GM18519 (cell line): Measurements from ENCODE around the gene CELF4.

ENCODE experiments used
- ATAC-seq: cut with Tn5 transposase; IDR thresholded peaks from one replicate; pipeline ENCODE4 v1.9.1; 2021; ENCODE audit warnings: mild to moderate bottlenecking, moderate library complexity; ENCODE audit not compliant: unreplicated experiment, low FRiP score

CELF4 gene

DNA sequence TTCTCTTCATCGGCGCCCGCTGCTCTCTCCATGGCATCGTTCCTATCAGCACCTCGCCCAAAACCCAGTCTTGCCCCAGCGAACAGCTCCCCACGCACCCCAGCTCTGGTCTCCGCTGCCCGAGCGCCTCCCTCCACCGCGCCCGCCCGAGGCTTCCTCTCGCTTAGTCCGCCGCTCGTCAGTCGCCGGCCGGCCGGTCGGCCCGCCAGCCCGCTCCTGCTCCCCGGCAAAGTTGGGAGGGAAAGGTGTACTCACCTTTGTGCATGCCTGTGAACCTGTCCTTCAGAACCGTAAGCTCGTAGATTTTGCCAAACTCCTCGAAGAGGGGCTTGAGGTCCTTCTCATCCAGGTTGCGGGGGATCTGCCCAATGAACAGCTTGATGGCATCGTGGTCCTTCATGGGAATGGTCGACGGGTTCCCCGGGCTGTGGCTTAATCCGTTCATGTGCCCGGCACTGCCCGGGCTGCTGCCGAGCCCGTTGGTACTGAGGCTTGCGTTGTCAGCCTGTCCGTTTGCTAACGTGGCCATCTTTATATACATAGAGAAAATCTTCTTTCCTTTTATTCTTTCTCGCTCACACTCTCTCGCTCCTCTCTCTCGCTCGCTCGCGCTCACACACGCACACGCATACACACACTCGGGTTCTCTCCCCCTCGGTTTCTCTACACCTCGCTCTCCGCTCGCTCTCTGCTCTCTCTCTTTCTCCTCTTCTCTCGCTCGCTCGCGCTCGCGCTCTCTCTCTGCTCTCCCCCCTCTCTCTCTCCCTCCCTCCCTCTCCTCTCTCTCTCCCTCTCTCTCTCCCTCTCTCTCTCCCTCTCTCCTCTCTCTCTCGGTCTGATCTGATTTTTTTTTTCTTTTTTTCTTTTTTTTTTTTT lies at the start of gene CELF4:
TSS of gene CELF4 (minus strand) at position 698 of the 876 bp plus-strand sequence.
- ATAC-seq = no peak

DNA sequence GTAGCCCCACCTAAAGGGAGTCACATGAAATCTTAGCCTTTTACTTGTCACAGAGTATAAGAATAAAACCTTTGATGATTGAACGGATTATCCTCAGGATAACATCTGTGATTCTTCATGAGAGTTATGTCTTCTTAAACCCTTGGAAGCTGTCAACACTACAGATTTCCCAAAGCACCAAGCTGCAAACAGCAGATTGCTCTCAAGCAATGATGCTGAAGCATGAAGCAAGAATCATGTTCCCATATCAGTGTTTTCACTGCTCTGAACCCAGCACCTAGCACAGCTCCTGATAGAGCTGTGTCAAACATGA lies 47.6 kb upstream of the CELF4 start:
- no peak for ATAC-seq

DNA sequence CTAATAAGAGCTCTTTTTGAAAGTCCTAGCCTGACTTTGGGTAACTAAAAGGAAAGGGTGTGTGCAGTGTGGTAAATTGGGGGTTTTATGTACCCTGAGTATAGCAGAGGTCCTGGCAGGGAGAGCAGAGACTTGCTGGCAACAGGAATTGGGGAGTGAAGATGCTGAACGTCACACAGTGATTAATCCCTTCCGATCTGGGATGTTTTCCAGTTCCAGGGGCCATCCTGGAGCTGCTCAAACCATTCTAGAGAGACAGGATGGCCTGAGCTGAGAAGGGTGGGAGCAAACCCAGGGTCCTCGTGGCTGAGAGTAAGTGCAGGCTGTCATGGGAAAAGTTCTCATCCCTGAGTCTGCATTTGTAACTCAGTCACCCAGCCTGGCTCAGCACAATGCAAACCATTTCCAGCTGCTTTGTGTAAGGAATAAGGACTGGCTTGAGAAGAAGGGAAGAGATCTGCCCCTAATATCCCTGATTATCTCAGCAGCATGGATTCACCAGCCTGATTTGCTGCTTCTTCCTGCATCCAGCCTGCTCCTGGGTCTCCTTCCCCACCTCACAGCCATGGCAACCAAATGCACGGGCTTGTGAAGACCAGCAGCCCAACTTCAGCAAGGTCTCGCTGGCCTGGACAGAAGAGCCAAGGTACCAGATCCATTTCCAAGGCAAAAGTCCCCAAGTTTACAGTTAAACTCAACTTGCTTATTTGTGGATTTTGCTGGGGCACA lies 47.1 kb upstream of the CELF4 start:
- ATAC-seq = no peak

DNA sequence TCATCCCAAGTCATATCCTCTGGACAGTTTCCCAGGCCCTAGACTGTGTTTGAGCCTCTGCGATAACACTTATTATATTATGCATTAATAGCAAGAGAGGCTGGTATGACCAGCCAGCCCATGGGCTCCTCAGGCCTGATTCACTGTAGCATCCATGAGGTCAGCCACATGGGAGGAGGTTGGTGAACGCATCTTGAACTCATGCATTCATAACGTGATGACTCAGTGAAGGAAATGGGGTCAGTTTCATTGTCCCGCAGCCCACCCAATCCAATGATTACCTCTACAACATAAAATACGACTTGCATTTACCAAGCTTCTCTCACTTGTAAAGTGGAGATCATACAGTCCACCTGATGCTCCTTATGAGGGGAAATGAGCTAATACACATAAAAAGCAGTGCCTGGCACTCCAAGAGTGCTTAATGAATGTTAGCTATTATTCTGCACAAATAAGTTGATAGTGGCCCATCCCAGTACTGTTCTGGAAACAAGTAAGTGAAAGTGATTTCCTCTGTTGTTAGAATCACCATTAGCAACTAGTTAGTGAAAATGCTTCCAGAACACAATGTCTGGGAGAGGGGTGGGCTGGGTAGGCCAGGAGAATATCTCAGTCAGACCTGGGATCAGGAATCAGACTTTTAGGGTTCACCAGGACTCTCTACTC lies 46.1 kb upstream of the CELF4 start:
- ATAC-seq = no peak

DNA sequence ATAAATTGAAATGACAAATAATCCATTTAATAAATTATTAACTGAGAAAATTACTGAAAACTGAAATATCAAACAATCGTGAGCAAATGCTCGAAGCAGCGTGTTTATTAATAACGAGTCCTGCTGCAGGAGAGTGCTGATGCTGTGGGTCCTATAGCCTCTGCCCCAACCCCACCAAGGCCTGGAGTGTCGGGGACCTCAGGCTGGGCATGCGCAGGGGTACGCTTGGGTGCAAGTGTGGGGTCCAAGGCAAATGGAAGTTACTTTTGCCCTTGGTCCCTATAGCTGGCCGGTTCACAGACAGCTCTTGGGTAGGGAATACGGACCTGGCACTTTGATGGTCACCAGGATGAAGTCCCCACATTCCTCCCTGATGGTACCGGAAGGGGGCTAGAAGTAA lies 43.3 kb upstream of the CELF4 start:
- ATAC-seq = no peak

DNA sequence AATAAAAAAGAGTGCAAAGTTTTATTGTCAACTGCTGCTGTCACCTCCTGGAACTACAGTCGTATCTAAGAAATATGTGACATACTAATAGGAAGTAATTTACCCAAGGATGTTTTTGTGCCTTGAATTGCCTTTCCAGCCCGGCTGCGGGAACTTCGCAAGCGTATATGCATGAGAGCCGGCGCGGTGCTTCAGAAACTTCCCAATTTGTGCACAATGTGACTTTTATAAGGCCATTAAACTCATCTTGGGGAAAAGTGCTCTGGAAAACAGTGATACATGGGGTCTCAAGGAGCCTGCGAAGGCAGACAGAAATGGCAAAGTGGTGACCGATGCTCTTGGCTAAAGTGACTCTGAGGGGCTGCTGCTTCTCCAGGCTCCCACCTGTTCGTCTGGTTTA lies 41.7 kb upstream of the CELF4 start:
- no peak for ATAC-seq

DNA sequence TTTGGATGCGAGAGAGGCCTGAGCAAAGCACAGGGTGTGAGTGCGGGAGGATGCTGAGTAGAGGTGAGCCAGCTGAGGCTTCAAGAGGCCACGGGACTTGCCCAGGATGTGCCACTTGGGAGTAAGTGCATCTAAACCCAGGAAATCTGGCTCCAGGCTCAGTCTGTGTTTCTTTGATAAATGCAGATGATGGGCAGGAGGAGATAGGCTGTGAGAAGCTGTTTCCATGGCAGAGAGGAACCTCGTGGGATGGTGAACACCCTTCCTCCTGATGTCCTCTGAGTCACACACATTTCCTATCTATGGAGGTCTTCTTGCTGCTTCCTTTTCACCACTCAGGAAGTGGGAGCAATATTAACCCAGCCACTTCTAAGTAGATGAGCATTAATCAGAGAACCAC lies 38.4 kb upstream of the CELF4 start:
- ATAC-seq = no peak

DNA sequence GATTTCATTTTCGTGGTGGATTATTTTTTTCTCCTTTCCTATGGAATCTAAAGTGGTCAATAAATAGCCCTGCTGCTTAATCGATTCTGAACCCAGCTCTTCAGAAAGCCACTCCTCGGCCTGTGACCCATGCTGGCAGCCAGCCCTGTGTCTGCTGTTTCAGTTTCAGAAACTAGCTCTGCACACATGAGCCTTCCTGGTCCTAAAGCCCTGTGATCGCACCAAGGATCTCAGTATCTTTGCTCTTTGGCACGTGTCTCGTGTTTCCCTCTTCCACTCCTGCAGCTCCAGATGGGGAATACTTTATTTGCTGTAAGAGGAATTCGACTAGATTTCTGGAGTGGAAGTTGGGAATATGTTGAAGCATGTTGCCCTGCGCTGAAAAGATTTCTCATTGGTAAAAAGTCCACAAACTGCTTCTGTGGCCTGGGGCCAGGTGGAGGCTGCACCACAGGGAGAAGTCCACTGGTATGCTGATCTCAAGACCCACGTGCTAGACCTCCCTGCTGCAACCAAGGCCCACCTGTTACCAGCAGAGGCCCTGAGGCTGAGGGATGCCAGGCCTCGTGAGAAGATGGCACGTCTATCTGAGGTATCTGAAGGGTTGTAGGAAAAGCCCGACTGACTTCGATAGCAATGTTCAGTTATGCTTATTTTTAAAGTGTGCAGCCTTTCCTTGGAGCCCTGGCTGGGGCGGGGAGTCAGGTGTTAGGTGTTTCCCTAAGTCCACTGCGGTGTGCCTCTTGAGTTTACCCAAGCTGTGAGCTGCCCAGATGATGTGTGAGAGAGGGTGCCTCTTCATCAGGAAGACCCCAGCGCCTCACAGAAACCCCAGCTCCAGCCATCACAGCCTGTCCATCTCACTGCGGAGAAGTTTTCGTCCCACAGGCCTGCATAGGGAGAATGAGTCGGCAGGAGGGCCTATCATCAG lies 33.6 kb upstream of the CELF4 start:
- ATAC-seq = no peak

DNA sequence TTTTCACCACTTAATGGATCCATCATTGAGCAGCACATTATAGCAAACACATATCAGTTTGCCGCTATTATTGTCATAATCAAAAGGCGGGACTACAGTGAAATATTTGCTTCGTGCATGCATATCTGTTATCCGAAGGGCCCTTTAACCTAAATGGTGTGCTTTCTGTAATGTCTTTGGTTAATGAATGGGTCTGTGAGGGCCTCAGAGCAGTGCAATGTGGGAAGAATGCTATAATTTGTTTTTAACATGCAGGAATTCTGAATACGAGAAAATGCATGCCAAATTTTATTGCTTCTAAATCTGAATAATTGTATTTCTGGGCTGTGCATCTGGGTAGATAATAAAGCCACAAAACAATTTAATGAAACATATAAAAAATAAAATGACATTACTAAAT lies 32.8 kb upstream of the CELF4 start:
- ATAC-seq = no peak

DNA sequence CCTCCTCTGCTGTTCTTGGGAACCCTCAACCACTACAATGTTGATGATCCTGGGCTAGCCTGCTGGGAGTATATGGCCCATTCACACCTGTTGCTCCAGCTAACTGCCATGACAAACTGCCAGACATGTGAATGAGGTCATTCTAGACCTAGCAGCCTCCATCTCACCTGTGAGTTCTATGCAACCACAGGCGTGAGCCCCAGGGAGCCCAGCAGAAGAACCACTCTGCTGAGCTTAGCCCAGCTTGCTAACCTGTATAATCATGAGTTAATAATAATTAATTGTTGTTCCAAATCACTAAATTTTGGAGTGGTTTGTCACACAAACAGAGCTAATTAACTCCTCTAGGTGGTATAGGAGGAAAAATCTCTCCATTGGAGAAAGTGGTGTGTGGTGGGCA lies 24.7 kb upstream of the CELF4 start:
- no peak for ATAC-seq

DNA sequence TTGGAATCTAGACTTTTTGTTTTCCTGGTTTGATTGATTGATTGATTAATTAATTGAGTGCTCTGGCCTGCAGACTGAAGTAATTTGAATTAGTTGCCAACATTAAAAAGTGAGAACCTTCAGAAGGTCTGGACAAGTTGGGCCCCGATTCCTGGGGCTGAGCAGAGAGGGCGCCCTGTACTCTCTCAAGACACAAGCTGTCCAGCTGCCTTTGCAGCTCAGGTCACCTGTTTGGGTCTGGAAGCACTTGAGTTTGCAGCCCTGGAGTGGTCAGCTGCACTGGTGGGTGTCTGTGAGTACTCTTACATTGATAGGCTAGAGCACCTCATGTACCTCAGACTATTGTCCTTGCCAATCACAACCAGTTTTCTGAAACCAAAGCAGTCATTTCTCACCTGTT lies 22.7 kb upstream of the CELF4 start:
- no peak for ATAC-seq

DNA sequence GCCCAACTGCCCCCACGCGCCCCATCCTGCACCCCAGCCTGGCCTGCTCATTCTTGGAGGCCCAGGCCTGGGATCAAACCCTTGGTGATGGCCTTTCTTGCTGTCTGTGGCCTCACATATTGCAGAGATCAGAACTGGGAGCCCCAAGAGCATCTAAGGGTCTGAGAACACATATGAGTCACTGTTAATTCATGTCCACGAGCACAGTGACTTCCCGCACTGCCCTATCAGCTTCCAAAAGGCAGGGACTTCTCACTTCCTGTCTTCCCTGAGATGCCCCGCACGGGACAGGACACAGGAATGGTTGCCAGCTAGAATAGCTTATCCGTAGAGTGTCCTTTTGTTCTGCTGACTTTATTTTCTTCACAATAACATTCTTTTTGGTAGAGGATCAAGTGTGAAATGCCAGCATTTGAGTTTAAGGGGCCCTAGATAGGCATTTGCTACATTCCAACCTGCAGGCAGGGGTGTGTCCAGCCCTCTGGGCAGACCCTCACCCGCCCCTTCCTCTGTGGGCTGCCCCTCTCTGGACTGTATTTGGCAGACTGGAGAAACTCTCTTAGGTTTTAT lies 21.1 kb upstream of the CELF4 start:
- no peak for ATAC-seq

DNA sequence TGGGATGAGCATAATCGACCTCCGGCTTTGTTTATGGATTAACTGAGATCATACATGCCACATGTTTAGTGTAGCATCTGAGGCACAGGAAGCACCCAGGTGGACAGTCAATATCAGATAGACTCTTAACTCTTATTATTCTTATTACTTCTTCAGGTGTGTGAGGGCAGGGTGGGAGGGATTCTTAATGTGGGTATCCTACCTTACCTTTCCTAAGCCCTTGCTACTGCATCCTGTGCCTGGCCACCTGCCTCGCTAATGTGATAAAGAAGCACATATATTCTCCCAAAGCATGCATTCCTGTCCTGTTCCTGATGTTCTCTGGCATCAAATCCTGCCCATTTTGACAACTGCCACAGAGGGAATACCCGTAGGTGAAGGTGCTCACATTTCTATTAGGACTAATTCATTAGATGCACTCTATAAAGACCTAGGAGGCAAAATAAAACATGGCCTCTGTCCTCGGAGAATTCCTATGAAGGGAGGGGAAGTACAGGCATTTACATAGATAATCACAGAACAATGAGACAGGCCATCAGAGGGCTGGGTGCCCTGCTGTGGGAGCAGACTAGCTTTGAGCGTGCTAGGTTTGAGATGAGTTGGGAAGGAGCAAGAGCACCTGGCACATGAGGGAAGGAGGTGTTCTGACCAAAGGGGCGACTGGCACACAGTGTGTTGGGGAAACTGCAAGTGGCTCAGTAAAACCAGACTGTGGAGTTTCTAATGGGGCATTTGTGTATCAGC lies 19.5 kb upstream of the CELF4 start:
- no peak for ATAC-seq

DNA sequence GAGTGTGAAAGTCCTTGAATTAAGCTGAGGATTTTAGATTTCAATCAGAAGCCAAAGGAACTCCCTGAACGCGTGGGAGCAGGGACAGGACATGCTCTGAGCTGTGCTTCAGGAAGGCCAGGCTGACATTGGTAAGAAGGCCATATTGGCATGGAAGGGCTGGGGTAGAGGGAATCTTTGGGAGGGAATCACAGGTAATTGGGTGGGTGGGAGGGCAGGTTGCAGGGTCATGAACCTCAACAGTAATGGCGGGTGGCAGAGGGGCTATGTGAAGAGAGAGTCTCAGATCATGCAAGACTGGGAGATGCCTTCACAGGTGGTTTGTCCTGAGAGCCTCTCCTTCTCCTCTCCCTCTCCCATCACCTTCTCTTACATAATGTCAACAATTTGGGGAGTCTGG lies 18.6 kb upstream of the CELF4 start:
- no peak for ATAC-seq

DNA sequence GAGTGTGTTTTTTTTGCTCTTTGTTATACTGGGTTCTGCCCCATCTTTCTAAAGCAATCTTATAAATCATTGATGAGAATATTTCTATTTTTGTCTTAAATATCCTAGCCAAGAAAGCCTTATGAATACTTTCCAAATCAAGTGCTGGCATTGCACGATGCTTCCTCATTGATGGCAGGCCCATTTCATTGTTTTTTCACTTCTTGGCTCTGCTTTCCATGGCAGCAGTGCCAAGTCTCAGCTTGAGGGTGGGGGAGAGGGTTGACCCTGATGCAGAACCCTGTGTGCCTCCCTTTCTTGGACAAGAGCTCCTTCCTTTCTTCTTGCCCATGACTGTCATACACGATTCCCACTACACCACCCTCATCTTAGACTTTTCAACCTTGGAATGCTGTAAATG lies 16.7 kb upstream of the CELF4 start:
- no peak for ATAC-seq

DNA sequence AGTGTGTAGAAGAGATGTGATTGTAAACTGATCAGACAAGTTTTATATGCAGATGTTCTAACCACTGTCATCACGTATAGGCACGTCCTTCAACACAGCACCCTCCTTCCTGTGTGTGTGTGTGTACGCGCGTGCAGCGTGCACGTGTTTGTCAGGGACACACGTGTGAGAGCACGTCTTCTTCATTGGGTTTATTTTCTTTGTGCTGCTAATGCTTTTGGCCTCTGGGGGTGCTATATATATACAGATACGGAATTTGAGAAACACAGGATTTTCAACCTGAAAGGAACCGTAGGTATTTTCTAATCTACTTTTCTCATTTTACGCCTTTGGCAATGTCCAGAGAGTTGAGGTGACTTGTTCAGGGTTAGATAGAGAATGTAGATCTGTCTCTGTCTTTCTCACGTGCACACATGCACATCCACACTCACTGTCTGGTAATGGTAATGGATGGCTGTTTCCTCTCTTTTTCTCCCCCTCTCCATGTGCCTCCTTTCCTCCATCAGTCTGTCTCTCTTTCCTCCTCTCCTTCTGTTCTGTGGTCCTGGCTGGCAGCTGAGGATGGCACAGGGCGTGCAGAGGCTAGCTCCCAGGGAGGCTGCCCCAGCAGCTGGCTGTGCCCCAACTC lies 13.4 kb upstream of the CELF4 start:
- ATAC-seq = peak; percentile 79

DNA sequence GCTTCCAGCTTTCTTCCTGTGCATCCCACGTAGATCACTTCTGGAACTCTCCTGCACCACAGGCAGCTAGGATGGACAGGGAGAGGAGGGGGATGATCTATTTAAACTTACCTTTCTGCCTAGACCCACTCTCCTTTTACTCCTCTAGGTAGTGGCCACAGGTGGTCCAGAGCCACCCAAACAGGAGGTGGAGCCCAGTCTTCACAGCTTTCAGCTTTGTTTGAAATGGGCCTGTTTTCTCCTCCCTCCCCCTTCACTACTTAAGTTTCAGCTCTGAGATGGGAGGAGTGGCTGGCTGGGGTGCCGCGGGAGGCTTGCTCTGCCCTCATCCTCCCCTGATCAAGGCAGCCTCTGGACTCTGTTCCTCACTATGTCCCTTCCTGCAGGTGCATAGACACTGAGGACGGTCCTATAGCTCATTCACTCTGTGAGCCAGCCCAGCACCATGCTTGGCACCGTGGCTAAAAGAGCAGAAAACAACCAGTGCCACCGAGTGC lies 12.6 kb upstream of the CELF4 start:
- ATAC-seq = no peak

DNA sequence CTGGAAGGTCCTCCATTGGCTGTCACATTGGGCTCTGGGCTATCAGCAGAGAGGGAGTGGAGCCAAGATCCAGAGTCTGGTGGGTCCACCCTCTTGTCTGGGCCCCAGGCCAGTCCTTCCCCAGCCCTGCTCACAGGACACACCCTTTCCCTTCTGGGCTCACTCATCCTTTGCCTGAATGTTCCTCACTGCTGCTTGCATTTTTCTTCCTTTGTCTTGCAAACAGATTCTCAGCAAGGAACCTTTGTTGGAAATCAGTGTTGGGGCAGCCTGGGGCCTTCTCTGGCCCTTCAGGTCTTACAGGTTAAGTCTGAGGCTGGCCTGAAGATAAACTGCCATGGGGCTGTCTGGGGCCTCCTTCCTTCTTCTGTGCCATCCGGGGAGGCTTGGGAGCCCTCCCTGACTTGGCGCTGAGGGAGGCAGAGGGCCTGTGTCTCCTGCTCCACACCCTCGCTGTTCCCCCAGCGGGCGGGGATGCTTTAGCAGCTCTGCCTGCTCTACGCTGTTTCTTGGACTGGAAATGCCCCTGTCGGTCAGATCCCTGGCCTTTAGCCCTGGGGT lies 11.5 kb upstream of the CELF4 start:
- no peak for ATAC-seq

DNA sequence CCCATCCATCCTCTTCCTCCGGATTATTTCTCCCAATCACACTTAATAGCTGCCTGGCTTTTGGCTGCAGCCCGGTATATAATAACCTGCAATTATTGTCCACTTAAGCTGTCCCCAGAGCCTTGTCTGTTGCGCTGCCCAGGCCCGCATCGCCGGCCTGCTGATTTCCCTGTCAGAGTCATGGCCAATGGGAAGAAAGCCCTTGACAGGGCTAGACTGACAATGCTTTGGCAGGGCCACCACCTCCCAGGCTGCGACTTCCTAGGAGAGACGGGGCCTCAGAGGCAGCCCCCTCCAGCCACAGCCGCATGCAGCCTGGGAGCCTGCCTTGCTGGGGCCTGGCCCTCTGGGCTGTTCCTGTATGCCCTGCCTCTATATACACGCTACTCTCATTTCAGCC lies 10.0 kb upstream of the CELF4 start:
- ATAC-seq = no peak
